ENCODE measurements around the gene C6orf89. TPM values are rescaled to one million over a fixed set of nuclear protein-coding genes. Genes with fewer than 3 reads are reported as not detected.
"Not testable (repeated sequence)": the region's sequence is repeated elsewhere in the genome, so short reads cannot be mapped to it uniquely, and the experiment has no call there.

The C6orf89 gene
- polyA plus RNA-seq, 3 donors: 18.8 to 25.1 (median 21.5) TPM

GRCh38 chr6:36933519-36933918 lies 47.8 kb downstream of the C6orf89 start:
- no peak overlapping the region for H3K27ac ChIP-seq (ENCODE audit: low read depth, low read length)
- WGBS, 3 donors: 78 to 100% (median 97%) methylated on average over 4 of the region's 4 CpGs

GRCh38 chr6:36934901-36935300 lies 49.1 kb downstream of the C6orf89 start:
- WGBS, 3 donors: 92 to 94% (median 93%) methylated on average over 7 of the region's 7 CpGs
- no peak overlapping the region for H3K27ac ChIP-seq (ENCODE audit: low read depth, low read length)

- 91 to 98% (median 95%) methylated on average over 5 of the region's 5 CpGs for WGBS, 3 donors
- H3K27ac ChIP-seq (ENCODE audit: low read depth, low read length): no peak overlapping the region
Measured at GRCh38 chr6:36936824-36937223, 51.1 kb downstream of the C6orf89 start.

GRCh38 chr6:36937896-36938295 lies 52.1 kb downstream of the C6orf89 start:
- WGBS, 3 donors: 92 to 95% (median 94%) methylated on average over 6 of the region's 6 CpGs
- no peak overlapping the region for H3K27ac ChIP-seq (ENCODE audit: low read depth, low read length)

GRCh38 chr6:36938536-36938935 lies 52.8 kb downstream of the C6orf89 start:
- WGBS, 3 donors: 87 to 99% (median 91%) methylated on average over 4 of the region's 4 CpGs
- H3K27ac ChIP-seq (ENCODE audit: low read depth, low read length): no peak overlapping the region

GRCh38 chr6:36939005-36939404 lies 53.3 kb downstream of the C6orf89 start:
- WGBS, 3 donors: 87 to 94% (median 88%) methylated on average over 5 of the region's 5 CpGs
- not testable (repeated sequence) for H3K27ac ChIP-seq (ENCODE audit: low read depth, low read length)

- H3K27ac ChIP-seq (ENCODE audit: low read depth, low read length): no peak overlapping the region
- 90 to 91% (median 90%) methylated on average over 10 of the region's 10 CpGs for WGBS, 3 donors
Measured at GRCh38 chr6:36940027-36940426, 54.3 kb downstream of the C6orf89 start.

- WGBS, 3 donors: 87 to 95% (median 91%) methylated on average over 14 to 40 of the region's 40 CpGs
- not testable (repeated sequence) for H3K27ac ChIP-seq (ENCODE audit: low read depth, low read length)
Measured at GRCh38 chr6:36941561-36941960, 55.8 kb downstream of the C6orf89 start.

GRCh38 chr6:36942329-36942728 lies 56.6 kb downstream of the C6orf89 start:
- 50 to 86% (median 58%) methylated on average over 1 of the region's 2 CpGs for WGBS, 3 donors
- H3K27ac ChIP-seq (ENCODE audit: low read depth, low read length): not testable (repeated sequence)

- 20 to 92% (median 79%) methylated on average over 5 of the region's 5 CpGs for WGBS, 3 donors
- H3K27ac ChIP-seq (ENCODE audit: low read depth, low read length): no peak overlapping the region
Measured at GRCh38 chr6:36944650-36945049, 58.9 kb downstream of the C6orf89 start.

GRCh38 chr6:36945301-36945700 lies 59.5 kb downstream of the C6orf89 start:
- WGBS, 3 donors: 79 to 89% (median 83%) methylated on average over 4 of the region's 4 CpGs
- no peak overlapping the region for H3K27ac ChIP-seq (ENCODE audit: low read depth, low read length)

GRCh38 chr6:36946526-36946925 lies 60.8 kb downstream of the C6orf89 start:
- H3K27ac ChIP-seq (ENCODE audit: low read depth, low read length): no peak overlapping the region
- WGBS, 3 donors: 88 to 95% (median 92%) methylated on average over 4 of the region's 4 CpGs

GRCh38 chr6:36947570-36948351 lies 62.0 kb downstream of the C6orf89 start:
- WGBS, 3 donors: 75 to 78% (median 75%) methylated on average over 12 of the region's 12 CpGs
- no peak overlapping the region for H3K27ac ChIP-seq (ENCODE audit: low read depth, low read length)

GRCh38 chr6:36949076-36949475 lies 63.3 kb downstream of the C6orf89 start:
- H3K27ac ChIP-seq (ENCODE audit: low read depth, low read length): not testable (repeated sequence)
- 93 to 95% (median 93%) methylated on average over 9 of the region's 9 CpGs for WGBS, 3 donors

- 81 to 87% (median 83%) methylated on average over 3 of the region's 3 CpGs for WGBS, 3 donors
Measured at GRCh38 chr6:36949636-36950035, 63.9 kb downstream of the C6orf89 start.

GRCh38 chr6:36953931-36954261 lies 68.1 kb downstream of the C6orf89 start:
- WGBS, 3 donors: 80 to 95% (median 86%) methylated on average over 1 of the region's 1 CpG
- no peak overlapping the region for H3K27ac ChIP-seq (ENCODE audit: low read depth, low read length)

More at GRCh38 chr6:36949636-36950035, 63.9 kb downstream of the C6orf89 start:
- no peak overlapping the region for H3K27ac ChIP-seq (ENCODE audit: low read depth, low read length)

- WGBS, 3 donors: 40 to 70% (median 49%) methylated on average over 14 of the region's 14 CpGs
- no peak within 1 kb of the TSS for H3K27ac ChIP-seq (ENCODE audit: low read depth, low read length)
Measured at GRCh38 chr6:36954262-36954931, 68.6 kb downstream of the C6orf89 start, which contains the start of gene PI16. Gene PI16, plus strand, starts transcription at chr6:36954738. Its CDS starts 23 bp downstream, at chr6:36954761.

- no peak overlapping the region for H3K27ac ChIP-seq (ENCODE audit: low read depth, low read length)
- WGBS, 3 donors: 43 to 67% (median 44%) methylated on average over 6 of the region's 6 CpGs
Measured at GRCh38 chr6:36955136-36955535, 69.4 kb downstream of the C6orf89 start.

- H3K27ac ChIP-seq (ENCODE audit: low read depth, low read length): no peak overlapping the region
- 50 to 67% (median 58%) methylated on average over 9 of the region's 9 CpGs for WGBS, 3 donors
Measured at GRCh38 chr6:36955671-36956445, 70.1 kb downstream of the C6orf89 start.

All from adipose tissue (tissue), 3 donors.